Suprapubic skin (tissue), 4 donors: ENCODE data around the gene CANT1.

Source experiments
- EP300 ChIP-seq: sonication (generic); formaldehyde crosslinking; IDR thresholded peaks from one replicate; pipeline ENCODE4 v1.6.1; 2017; ENCODE audit warnings: antibody characterized with exemption
- POLR2A ChIP-seq, 2 donors: fragments of 450-650 bp; IDR thresholded peaks; one replicate each; pipeline ENCODE4 v1.6.1; 2017; ENCODE audit warnings: antibody characterized with exemption in 2 of 2, mild to moderate bottlenecking in 2 of 2, moderate library complexity in 2 of 2
- POLR2AphosphoS5 ChIP-seq, 3 donors: sonication (generic); formaldehyde crosslinking; IDR thresholded peaks; one replicate each; pipeline ENCODE4 v1.6.1; 2017; ENCODE audit warnings: antibody characterized with exemption in 3 of 3
- TF ChIP-seq, protein P1 (sequence below), 2 donors: fragments of 200-600 bp in 1 of 2; fragments of 450-650 bp in 1 of 2; sonication (generic) in 1 of 2; IDR thresholded peaks; one replicate each; pipeline ENCODE4 v1.5.1; 2016 to 2019; ENCODE audit warnings: antibody characterized with exemption in 2 of 2, mild to moderate bottlenecking in 1 of 2, moderate library complexity in 1 of 2

DNA sequence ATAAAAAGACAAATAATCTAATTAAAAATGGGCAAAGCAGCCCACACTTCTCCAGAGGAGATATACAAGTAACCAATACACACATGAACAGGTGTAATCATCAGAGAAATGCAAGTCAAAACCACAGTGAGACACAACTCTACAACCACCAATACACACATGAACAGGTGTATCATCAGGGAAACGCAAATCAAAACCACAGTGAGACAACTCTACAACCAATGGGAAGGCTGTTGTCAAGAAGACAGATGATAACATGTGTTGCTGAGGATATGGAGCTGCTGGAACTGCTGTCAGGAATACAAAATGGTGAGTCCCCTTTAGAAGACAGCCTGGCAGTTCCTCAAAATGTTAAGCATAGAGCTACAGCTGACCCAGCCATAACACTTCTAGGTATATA lies 42.6 kb upstream of the CANT1 start:
- TF ChIP-seq POLR2A (IDR thresholded peaks at IDR 0.05) (no peak), EP300 (no peak), POLR2AphosphoS5 (IDR thresholded peaks at IDR 0.05) (no peak)
- TF ChIP-seq, protein P1, sequence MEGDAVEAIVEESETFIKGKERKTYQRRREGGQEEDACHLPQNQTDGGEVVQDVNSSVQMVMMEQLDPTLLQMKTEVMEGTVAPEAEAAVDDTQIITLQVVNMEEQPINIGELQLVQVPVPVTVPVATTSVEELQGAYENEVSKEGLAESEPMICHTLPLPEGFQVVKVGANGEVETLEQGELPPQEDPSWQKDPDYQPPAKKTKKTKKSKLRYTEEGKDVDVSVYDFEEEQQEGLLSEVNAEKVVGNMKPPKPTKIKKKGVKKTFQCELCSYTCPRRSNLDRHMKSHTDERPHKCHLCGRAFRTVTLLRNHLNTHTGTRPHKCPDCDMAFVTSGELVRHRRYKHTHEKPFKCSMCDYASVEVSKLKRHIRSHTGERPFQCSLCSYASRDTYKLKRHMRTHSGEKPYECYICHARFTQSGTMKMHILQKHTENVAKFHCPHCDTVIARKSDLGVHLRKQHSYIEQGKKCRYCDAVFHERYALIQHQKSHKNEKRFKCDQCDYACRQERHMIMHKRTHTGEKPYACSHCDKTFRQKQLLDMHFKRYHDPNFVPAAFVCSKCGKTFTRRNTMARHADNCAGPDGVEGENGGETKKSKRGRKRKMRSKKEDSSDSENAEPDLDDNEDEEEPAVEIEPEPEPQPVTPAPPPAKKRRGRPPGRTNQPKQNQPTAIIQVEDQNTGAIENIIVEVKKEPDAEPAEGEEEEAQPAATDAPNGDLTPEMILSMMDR (IDR thresholded peaks at IDR 0.05): no peak
